ENCODE measurements around the gene SLC2A8. TPM values are rescaled to one million over a fixed set of nuclear protein-coding genes. Genes with fewer than 3 reads are reported as not detected.

SLC2A8 gene
- total and polyA plus RNA-seq, 12 donors = 17.1 to 121 (median 62.0) TPM

DNA sequence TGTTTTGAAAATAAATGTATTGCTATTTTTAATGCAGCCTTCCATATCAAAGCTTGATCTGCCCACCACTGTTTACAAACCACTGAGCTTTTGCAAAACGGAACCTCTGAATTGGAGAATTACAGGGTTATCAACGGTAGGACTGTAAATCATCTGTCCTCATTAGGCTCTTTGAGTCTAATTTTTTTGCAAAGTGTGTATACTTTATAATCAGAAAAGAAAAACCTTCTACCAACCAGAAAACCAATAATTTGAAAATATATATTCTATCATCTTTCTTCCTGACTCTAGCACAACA lies 6.8 kb upstream of the SLC2A8 start:
- H3K27ac ChIP-seq = no peak overlapping the region
- TF ChIP-seq POLR2A (IDR thresholded peaks at IDR 0.05) = no peak
- TF ChIP-seq, protein P1, sequence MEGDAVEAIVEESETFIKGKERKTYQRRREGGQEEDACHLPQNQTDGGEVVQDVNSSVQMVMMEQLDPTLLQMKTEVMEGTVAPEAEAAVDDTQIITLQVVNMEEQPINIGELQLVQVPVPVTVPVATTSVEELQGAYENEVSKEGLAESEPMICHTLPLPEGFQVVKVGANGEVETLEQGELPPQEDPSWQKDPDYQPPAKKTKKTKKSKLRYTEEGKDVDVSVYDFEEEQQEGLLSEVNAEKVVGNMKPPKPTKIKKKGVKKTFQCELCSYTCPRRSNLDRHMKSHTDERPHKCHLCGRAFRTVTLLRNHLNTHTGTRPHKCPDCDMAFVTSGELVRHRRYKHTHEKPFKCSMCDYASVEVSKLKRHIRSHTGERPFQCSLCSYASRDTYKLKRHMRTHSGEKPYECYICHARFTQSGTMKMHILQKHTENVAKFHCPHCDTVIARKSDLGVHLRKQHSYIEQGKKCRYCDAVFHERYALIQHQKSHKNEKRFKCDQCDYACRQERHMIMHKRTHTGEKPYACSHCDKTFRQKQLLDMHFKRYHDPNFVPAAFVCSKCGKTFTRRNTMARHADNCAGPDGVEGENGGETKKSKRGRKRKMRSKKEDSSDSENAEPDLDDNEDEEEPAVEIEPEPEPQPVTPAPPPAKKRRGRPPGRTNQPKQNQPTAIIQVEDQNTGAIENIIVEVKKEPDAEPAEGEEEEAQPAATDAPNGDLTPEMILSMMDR (IDR thresholded peaks at IDR 0.05) = no peak
- H3K4me3 ChIP-seq = no peak overlapping the region
- intact Hi-C loops (cut with DNase I) = no loop called here
- no peak for DNase-seq
- no peaks in the 10 kb centered on the region for H3K9me3 ChIP-seq (replicated peaks in 1 of 3)
- no peaks in the 10 kb centered on the region for H3K27me3 ChIP-seq
- 34 to 60% (median 44%) methylated on average over 2 of the region's 2 CpGs for WGBS, 4 donors
- peaks cover 0 to 4% of the 10 kb centered on the region in 2 donors for H3K36me3 ChIP-seq (replicated peaks in 1 of 2)
- H3K4me1 ChIP-seq (replicated peaks in 1 of 2) = peaks cover 12 to 23% of the 10 kb centered on the region in 2 donors

DNA sequence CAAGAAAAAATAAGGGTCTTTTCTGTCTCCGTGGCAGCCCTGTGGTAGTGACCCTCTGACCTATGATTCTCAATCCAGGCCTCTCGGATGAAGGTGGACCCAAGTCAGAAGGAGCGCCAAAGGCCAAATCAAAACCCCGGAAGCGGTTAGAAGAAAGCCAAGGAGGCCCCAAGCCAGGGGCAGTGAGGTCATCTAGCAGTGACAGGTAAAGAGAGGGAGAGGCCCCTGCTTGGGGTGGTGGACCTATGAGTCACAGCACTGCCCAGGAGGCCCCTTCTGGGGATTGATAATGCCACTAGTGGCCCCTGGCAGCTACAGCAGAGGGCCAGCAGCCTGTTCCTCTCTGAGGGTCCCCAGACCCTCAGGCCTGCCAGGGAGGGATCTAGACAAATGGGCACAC lies 6.4 kb upstream of the SLC2A8 start:
- H3K4me3 ChIP-seq = no peak overlapping the region
- H3K9me3 ChIP-seq (replicated peaks in 1 of 3) = no peaks in the 10 kb centered on the region
- WGBS, 4 donors = 61 to 73% (median 70%) methylated on average over 5 of the region's 5 CpGs
- peaks cover 0 to 4% of the 10 kb centered on the region in 2 donors for H3K36me3 ChIP-seq (replicated peaks in 1 of 2)
- no peaks in the 10 kb centered on the region for H3K27me3 ChIP-seq
- peak in 3 of 7 donors; percentile 13 to 49 (median 26) for DNase-seq
- no peak overlapping the region for H3K27ac ChIP-seq
- no peak for TF ChIP-seq POLR2A (IDR thresholded peaks at IDR 0.05)
- TF ChIP-seq, protein P1 (IDR thresholded peaks at IDR 0.05) = no peak
- intact Hi-C loops (cut with DNase I) = no loop called here
- peaks cover 12 to 23% of the 10 kb centered on the region in 2 donors for H3K4me1 ChIP-seq (replicated peaks in 1 of 2)

DNA sequence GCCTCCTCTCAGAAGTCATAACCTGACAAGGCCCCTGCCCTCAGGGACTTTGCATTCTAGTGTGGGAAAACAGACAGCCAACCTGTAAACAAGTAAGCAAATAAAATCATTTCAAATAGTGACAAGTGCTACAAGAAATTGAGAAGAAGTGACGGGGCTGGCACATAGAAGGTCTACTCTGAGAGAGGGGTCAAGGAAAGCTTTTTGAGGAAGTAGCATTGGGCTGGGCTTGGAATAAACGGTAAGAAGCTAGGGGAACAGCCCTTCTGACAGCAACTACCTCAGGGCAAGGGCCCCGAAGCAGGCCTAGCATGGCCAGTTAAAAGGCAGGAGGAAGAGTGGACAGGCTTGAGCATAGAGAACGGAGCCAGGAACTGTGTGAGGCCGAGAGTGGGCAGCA lies 4.8 kb upstream of the SLC2A8 start:
- Histone ChIP-seq H3K4me3 (no peak overlapping the region), H3K27ac (no peak overlapping the region), H3K4me1 (replicated peaks in 1 of 2) (peaks cover 16 to 27% of the 10 kb centered on the region in 2 donors), H3K36me3 (replicated peaks in 1 of 2) (peaks cover 0 to 4% of the 10 kb centered on the region in 2 donors), H3K9me3 (replicated peaks in 1 of 3) (no peaks in the 10 kb centered on the region), H3K27me3 (no peaks in the 10 kb centered on the region)
- TF ChIP-seq, protein P1 (IDR thresholded peaks at IDR 0.05) = no peak
- no peak for TF ChIP-seq POLR2A (IDR thresholded peaks at IDR 0.05)
- 81 to 88% (median 85%) methylated on average over 5 of the region's 5 CpGs for WGBS, 4 donors
- intact Hi-C loops (cut with DNase I) = no loop called here
- DNase-seq = peak in 2 of 7 donors; percentile 10 to 38

DNA sequence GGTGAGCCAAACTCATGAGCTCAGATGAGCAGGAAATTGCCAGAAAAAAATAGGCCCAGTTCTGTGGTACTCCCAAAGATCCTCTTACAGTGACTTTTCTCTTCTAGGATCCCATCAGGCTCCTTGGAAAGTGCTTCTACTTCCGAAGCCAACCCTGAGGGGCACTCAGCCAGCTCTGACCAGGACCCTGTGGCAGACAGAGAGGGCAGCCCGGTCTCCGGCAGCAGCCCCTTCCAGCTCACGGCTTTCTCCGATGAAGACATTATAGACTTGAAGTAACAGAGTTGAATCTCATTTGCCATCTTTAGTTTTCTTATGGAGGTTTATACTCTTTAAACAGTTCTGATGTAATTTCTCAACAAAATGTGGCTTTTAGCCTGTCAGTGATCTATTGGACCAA lies 4.0 kb upstream of the SLC2A8 start:
- H3K9me3 ChIP-seq (replicated peaks in 1 of 3) = no peaks in the 10 kb centered on the region
- intact Hi-C loops (cut with DNase I) = no loop called here
- WGBS, 4 donors = 91 to 97% (median 95%) methylated on average over 5 of the region's 5 CpGs
- H3K4me3 ChIP-seq = no peak overlapping the region
- H3K36me3 ChIP-seq (replicated peaks in 1 of 2) = peaks cover 0 to 4% of the 10 kb centered on the region in 2 donors
- H3K4me1 ChIP-seq (replicated peaks in 1 of 2) = peaks cover 13 to 23% of the 10 kb centered on the region in 2 donors
- no peaks in the 10 kb centered on the region for H3K27me3 ChIP-seq
- no peak overlapping the region for H3K27ac ChIP-seq
- no peak for TF ChIP-seq POLR2A (IDR thresholded peaks at IDR 0.05)
- TF ChIP-seq, protein P1 (IDR thresholded peaks at IDR 0.05) = no peak
- DNase-seq = peak in 2 of 7 donors; percentile 12 to 21

Measured in adrenal gland (tissue), 12 donors.